Stimulated activated naive CD8-positive, alpha-beta T cell treated with anti-CD3 and anti-CD28 coated beads, Interleukin-15, amount 100 ng/mL, for 72 hours (primary cell): Measurements from ENCODE around the gene ELP2.
"Not testable (repeated sequence)": the region's sequence is repeated elsewhere in the genome, so short reads cannot be mapped to it uniquely, and the experiment has no call there.

Source experiments
- ATAC-seq: fragments of 150-1000 bp; cut with Tn5 transposase; 2 replicates; pipeline ENCODE4 v1.10.0; 2021; ENCODE audit warnings: mild to moderate bottlenecking, moderate library complexity
- DNase-seq, 2 donors: peaks; one replicate each; pipeline ENCODE4 v3.0.0; 2021 to 2022
- H3K27ac Mint-ChIP-seq, 2 donors: one replicate each; pipeline ENCODE4 v1.8.0; 2022; ENCODE audit warnings: mild to moderate bottlenecking in 2 of 2, mixed read lengths in 2 of 2, moderate library complexity in 2 of 2
- H3K27me3 Mint-ChIP-seq: one replicate; pipeline ENCODE4 v1.8.0; 2022; ENCODE audit warnings: mixed read lengths
- H3K4me1 Mint-ChIP-seq: one replicate; pipeline ENCODE4 v1.8.0; 2022; ENCODE audit warnings: mild to moderate bottlenecking, mixed read lengths
- H3K4me3 Mint-ChIP-seq, 2 donors: one replicate each; pipeline ENCODE4 v1.8.0; 2022; ENCODE audit warnings: mild to moderate bottlenecking in 2 of 2, mixed read lengths in 2 of 2, moderate library complexity in 1 of 2
- H3K9me3 Mint-ChIP-seq, 2 donors: one replicate each; pipeline ENCODE4 v1.8.0; 2022; ENCODE audit warnings: mixed read lengths in 2 of 2

Gene ELP2

GRCh38 chr18:36108601-36109000 lies 21.1 kb upstream of the ELP2 start:
- no peaks in the 10 kb centered on the region for H3K27me3 Mint-ChIP-seq
- ATAC-seq = no peak
- no peaks in the 10 kb centered on the region for H3K9me3 Mint-ChIP-seq
- H3K4me3 Mint-ChIP-seq = no peak overlapping the region
- H3K27ac Mint-ChIP-seq = no peak overlapping the region
- H3K4me1 Mint-ChIP-seq = no peaks in the 10 kb centered on the region
- DNase-seq = no peak

DNA sequence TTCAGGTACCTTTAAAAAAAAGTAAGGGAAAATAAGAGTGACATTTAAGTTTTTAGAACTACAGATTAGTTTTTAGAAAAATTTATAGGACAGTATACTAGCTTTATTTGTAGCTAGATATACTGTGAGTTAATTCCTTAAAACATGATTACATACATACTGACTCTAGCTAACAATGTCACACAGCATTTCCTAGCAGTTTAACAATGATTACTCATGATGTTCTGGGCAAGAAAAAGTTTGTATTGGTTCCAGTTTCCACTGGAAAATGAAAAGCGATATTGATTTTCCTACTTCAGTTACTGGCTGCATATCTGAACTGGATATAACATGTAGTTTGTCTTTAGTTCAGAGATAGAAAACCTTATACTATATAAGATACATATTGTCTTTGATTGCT lies 20.0 kb upstream of the ELP2 start:
- Mint-ChIP-seq H3K4me3 (no peak overlapping the region), H3K27ac (no peak overlapping the region), H3K4me1 (no peaks in the 10 kb centered on the region), H3K9me3 (no peaks in the 10 kb centered on the region), H3K27me3 (no peaks in the 10 kb centered on the region)
- no peak for ATAC-seq
- DNase-seq = no peak

- Mint-ChIP-seq H3K4me1 (no peaks in the 10 kb centered on the region), H3K4me3 (no peak overlapping the region), H3K9me3 (no peaks in the 10 kb centered on the region), H3K27me3 (no peaks in the 10 kb centered on the region), H3K27ac (no peak overlapping the region)
- no peak for ATAC-seq
- no peak for DNase-seq
Observed at GRCh38 chr18:36112302-36112701, 17.4 kb upstream of the ELP2 start.

DNA sequence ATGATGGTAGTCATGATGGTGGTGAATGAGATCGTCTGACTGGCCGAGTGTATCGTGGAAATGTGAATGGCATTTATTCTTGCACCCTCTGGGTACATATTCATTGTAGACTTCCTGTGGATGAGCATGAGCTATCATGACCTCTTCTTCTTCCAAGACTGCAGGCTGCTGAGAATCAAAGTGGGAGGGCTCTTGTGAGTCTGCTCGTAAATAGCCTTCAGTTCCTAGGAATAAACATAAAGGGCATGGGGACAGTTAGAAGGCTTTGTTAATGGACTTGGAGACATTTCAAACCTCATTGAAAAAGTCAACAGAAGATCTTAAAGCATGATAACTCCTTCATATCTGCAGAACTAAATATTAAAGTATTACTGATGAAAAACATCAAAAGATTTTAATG lies 15.4 kb upstream of the ELP2 start:
- H3K27ac Mint-ChIP-seq = no peak overlapping the region
- H3K9me3 Mint-ChIP-seq = no peaks in the 10 kb centered on the region
- no peak overlapping the region for H3K4me3 Mint-ChIP-seq

DNA sequence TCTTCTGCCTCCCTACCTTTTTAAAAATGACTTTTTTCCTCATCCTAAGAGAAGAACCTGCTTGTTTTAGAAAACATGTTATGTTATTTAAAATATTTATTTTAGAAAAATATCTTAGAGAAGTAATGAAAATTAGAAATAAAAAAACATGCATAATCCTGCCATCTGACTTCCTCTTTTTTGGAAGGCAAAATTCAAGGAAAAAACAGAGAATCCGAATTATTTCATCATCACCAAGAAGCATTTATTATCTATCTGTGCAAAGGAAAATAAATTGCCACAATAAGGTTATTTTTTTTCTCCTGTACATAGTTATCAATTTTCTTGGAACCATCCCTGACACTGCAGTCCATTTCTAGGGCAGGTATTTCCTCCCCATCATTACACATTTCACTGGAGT lies 15.0 kb upstream of the ELP2 start:
- no peak overlapping the region for H3K27ac Mint-ChIP-seq
- H3K4me1 Mint-ChIP-seq = no peaks in the 10 kb centered on the region
- no peak overlapping the region for H3K4me3 Mint-ChIP-seq
- ATAC-seq = no peak
- no peaks in the 10 kb centered on the region for H3K9me3 Mint-ChIP-seq
- no peak for DNase-seq
- no peaks in the 10 kb centered on the region for H3K27me3 Mint-ChIP-seq

More for the DNA sequence above, 15.4 kb upstream of the ELP2 start:
- H3K4me1 Mint-ChIP-seq = no peaks in the 10 kb centered on the region
- no peaks in the 10 kb centered on the region for H3K27me3 Mint-ChIP-seq
- no peak for ATAC-seq
- no peak for DNase-seq

DNA sequence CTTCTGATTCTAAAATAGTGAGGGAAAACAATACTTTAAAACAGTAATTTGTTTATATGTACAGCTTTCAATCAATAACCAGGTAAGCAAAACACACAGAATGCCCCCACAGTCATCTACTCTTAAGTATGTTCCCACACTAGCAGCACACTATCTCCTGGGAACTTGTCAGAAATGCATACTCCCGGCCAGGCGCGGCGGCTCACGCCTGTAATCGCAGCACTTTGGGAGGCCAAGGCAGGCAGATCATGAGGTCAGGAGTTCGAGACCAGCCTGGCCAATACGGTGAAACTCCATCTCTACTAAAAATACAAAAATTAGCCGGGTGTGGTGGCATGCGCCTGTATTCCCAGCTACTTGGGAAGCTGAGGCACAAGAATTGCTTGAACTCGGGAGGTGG lies 12.9 kb upstream of the ELP2 start:
- ATAC-seq, H3K4me1 Mint-ChIP-seq, H3K27me3 Mint-ChIP-seq, H3K4me3 Mint-ChIP-seq, DNase-seq, H3K27ac Mint-ChIP-seq, H3K9me3 Mint-ChIP-seq: not testable (repeated sequence)

DNA sequence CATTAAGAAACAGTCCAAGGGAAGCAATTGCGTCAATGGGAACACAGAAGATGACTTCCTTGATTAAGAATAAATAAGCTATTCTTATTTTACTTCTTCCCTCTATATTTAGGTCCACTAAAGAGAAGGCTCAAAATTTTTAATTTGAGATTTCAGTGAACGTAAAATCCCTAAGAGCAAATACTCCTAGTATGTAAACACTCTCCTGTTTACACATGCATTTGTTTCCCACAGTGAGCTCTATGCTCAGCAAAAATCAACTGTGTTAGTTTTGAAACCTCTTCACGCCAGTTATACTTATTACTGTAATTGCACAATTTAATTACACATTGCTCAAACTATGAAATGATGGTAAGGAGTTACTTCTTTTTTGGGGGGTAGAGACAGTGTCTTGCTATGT lies 9.4 kb upstream of the ELP2 start:
- no peak overlapping the region for H3K27ac Mint-ChIP-seq
- no peaks in the 10 kb centered on the region for H3K9me3 Mint-ChIP-seq
- ATAC-seq (no peak), DNase-seq (no peak)
- no peak overlapping the region for H3K4me3 Mint-ChIP-seq
- no peaks in the 10 kb centered on the region for H3K27me3 Mint-ChIP-seq
- peaks cover 5% of the 10 kb centered on the region for H3K4me1 Mint-ChIP-seq

DNA sequence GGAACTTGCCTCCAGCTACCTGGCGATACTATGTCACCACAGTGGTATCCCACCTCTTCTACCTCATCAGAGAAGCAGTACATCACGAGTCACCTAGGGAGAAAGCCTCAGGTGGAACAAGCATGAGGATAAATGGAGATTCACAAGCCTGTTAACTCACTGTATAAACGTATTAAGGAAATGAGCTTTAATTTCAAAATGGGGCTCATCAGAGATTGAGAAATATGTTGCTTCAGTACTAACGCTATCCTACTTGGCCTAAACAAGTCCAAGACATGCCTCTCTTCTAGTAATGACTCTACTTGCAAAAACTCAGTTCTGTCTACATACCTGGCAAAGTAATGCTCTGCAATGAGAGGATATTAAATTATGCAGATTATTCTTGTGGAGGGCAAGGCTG lies 4.9 kb upstream of the ELP2 start:
- Mint-ChIP-seq H3K27me3 (no peaks in the 10 kb centered on the region), H3K4me1 (peaks cover 36% of the 10 kb centered on the region), H3K4me3 (no peak overlapping the region), H3K9me3 (no peaks in the 10 kb centered on the region), H3K27ac (no peak overlapping the region)
- ATAC-seq (no peak), DNase-seq (no peak)

- no peak overlapping the region for H3K27ac Mint-ChIP-seq
- peaks cover 48% of the 10 kb centered on the region for H3K4me1 Mint-ChIP-seq
Observed at GRCh38 chr18:36126668-36127067, 3.0 kb upstream of the ELP2 start.

GRCh38 chr18:36127836-36128529 lies 1.7 kb upstream of the ELP2 start:
- ATAC-seq (no peak), DNase-seq (no peak)
- Mint-ChIP-seq H3K9me3 (no peaks in the 10 kb centered on the region), H3K27me3 (no peaks in the 10 kb centered on the region), H3K27ac (peak overlapping the region; percentile 80 to 99), H3K4me1 (peaks cover 61% of the 10 kb centered on the region), H3K4me3 (peak overlapping the region; percentile 89 to 97)

More at GRCh38 chr18:36126668-36127067, 3.0 kb upstream of the ELP2 start:
- ATAC-seq = no peak
- peak overlapping the region in 1 of 2 donors; percentile 57 for H3K4me3 Mint-ChIP-seq
- H3K27me3 Mint-ChIP-seq = no peaks in the 10 kb centered on the region
- no peak for DNase-seq
- no peaks in the 10 kb centered on the region for H3K9me3 Mint-ChIP-seq

GRCh38 chr18:36128530-36128870 lies 1.2 kb upstream of the ELP2 start:
- ATAC-seq (no peak), DNase-seq (no peak)
- Mint-ChIP-seq H3K9me3 (no peaks in the 10 kb centered on the region), H3K27ac (peak overlapping the region; percentile 80 to 99), H3K4me3 (peak overlapping the region; percentile 89 to 97), H3K4me1 (peaks cover 62% of the 10 kb centered on the region), H3K27me3 (no peaks in the 10 kb centered on the region)

GRCh38 chr18:36128907-36129299 lies 796 bp upstream of the ELP2 start:
- Mint-ChIP-seq H3K4me3 (peak overlapping the region; percentile 89 to 97), H3K27ac (peak overlapping the region; percentile 80 to 99), H3K4me1 (peaks cover 66% of the 10 kb centered on the region), H3K9me3 (no peaks in the 10 kb centered on the region), H3K27me3 (no peaks in the 10 kb centered on the region)
- DNase-seq = no peak
- peak; percentile 11 for ATAC-seq

DNA sequence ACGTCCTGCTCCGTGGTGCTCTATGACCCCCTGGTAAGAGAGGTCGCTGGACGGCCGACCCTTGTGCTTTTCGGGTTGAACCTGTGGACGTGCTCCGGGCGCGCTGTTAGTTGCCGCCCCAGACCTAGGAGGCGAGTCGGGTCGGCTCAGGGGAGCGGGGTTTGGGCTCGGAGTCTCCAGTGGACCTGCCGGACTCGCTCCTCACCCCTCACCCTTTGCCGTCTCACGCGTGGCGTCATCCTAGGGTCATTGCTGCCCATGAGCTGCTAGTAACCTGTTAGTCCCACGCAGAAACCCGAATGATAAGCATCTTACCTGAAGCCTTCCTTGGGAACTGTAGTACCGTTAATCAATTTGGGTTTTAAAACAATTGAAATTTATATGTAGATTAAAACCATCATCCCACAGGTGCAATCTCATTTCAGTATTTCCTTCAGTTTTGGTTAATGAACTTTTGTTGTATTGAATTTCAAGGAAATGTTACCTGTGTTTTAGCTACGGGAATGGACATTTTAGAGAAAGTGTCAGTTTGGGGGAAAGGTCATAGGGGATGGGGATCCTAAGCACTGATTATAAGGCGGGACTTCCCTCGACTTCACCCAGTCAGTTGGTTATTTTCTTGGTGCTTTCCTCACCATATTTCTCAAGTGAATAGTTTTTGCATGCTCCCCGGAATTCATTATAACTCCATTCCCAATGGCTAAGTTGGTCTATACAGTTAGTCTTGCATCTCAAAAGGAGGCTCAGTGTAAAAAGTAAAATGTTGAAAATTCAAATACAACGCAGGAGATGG lies 536 bp downstream of the ELP2 start:
- Mint-ChIP-seq H3K27ac (peak overlapping the region; percentile 96 to 99), H3K9me3 (no peaks in the 10 kb centered on the region), H3K4me3 (peak overlapping the region; percentile 89 to 97), H3K27me3 (no peaks in the 10 kb centered on the region), H3K4me1 (peaks cover 64% of the 10 kb centered on the region)
- ATAC-seq (peak; percentile 14), DNase-seq (no peak)

- peaks cover 62% of the 10 kb centered on the region for H3K4me1 Mint-ChIP-seq
- H3K9me3 Mint-ChIP-seq = no peaks in the 10 kb centered on the region
- H3K27me3 Mint-ChIP-seq = no peaks in the 10 kb centered on the region
- peak overlapping the region; percentile 89 to 97 for H3K4me3 Mint-ChIP-seq
- peak overlapping the region; percentile 96 to 99 for H3K27ac Mint-ChIP-seq
- ATAC-seq (no peak), DNase-seq (no peak)
Observed at GRCh38 chr18:36130883-36131653, 1.4 kb downstream of the ELP2 start.

DNA sequence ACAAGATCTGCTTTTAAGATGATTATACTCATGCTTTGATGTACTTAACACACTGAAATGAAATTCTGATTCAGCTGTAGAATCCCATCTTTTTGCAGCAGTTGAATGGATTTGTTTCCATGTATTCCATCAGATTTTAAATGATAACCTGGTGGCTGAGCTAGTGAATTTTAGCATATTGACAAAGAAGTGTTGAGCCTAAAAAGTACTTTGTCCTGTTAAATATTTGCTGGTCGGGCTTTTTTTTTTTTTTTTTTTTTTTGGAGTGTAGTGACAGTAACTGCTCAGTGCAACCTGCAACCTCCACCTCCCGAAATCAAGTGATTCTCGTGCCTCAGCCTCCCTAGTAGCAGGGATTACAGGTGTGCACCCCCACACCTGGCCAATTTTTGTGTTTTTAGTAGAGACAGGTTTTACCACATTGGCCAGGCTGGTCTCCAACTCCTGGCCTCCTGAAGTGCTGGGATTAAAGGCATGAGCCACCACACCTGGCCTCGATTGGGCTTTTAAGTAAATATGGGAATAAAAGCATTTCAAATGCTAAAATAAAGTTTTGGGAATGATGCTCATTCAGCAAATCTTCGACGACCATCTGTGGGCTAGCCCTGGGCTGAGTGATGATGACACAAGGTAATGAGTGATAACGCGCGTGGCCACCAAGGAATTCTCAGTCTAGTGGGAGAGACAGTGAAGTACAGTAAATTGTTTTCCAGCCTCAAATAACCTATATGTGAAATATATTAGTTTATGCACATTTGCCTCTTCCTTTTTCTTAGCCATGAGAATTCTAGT lies 2.2 kb downstream of the ELP2 start:
- no peaks in the 10 kb centered on the region for H3K27me3 Mint-ChIP-seq
- no peaks in the 10 kb centered on the region for H3K9me3 Mint-ChIP-seq
- peaks cover 54% of the 10 kb centered on the region for H3K4me1 Mint-ChIP-seq
- H3K4me3 Mint-ChIP-seq = peak overlapping the region; percentile 89 to 97
- H3K27ac Mint-ChIP-seq = peak overlapping the region; percentile 4 to 50
- ATAC-seq = no peak
- DNase-seq = no peak
